Measurements from ENCODE around the gene ARHGAP18. TPM values are rescaled to one million over a fixed set of nuclear protein-coding genes. Genes with fewer than 3 reads are reported as not detected.

The ARHGAP18 gene
- total RNA-seq, 2 donors from 2014 or later, result 18.7 to 28.3 TPM

- no peak for DNase-seq
- H3K27me3 ChIP-seq, result no peaks in the 10 kb centered on the region
- H3K27ac ChIP-seq, result no peak overlapping the region
- no peak overlapping the region for H3K4me3 ChIP-seq
- peaks cover 5% of the 10 kb centered on the region for H3K4me1 ChIP-seq
- intact Hi-C loops (cut with DNase I), result no loop called here
- H3K9ac ChIP-seq (ENCODE audit: low read depth in 2 of 2, low read length in 2 of 2), result no peak overlapping the region
- no peak for TF ChIP-seq CTCF (IDR thresholded peaks at IDR 0.05)
- H3K36me3 ChIP-seq, result peaks cover 4% of the 10 kb centered on the region
- H3K9me3 ChIP-seq, result no peaks in the 10 kb centered on the region
These were observed 76.4 kb downstream of the ARHGAP18 start for GRCh38 chr6:129633529-129633928.

GRCh38 chr6:129632172-129632613 lies 77.8 kb downstream of the ARHGAP18 start:
- Histone ChIP-seq H3K27me3 (no peaks in the 10 kb centered on the region), H3K4me3 (no peak overlapping the region), H3K27ac (no peak overlapping the region), H3K4me1 (peaks cover 5% of the 10 kb centered on the region), H3K9me3 (no peaks in the 10 kb centered on the region), H3K9ac (ENCODE audit: low read depth in 2 of 2, low read length in 2 of 2) (no peak overlapping the region), H3K36me3 (peaks cover 9% of the 10 kb centered on the region)
- no peak for TF ChIP-seq CTCF (IDR thresholded peaks at IDR 0.05)
- no peak for DNase-seq
- intact Hi-C loops (cut with DNase I), result no loop called here

GRCh38 chr6:129631070-129631469 lies 78.9 kb downstream of the ARHGAP18 start:
- no peaks in the 10 kb centered on the region for H3K9me3 ChIP-seq
- intact Hi-C loops (cut with DNase I), result no loop called here
- H3K9ac ChIP-seq (ENCODE audit: low read depth in 2 of 2, low read length in 2 of 2), result no peak overlapping the region

GRCh38 chr6:129630596-129630995 lies 79.4 kb downstream of the ARHGAP18 start:
- no peaks in the 10 kb centered on the region for H3K27me3 ChIP-seq
- H3K27ac ChIP-seq, result no peak overlapping the region
- peaks cover 9% of the 10 kb centered on the region for H3K36me3 ChIP-seq
- no peak overlapping the region for H3K9ac ChIP-seq (ENCODE audit: low read depth in 2 of 2, low read length in 2 of 2)
- no peak overlapping the region for H3K4me3 ChIP-seq
- intact Hi-C loops (cut with DNase I), result no loop called here
- H3K4me1 ChIP-seq, result peaks cover 5% of the 10 kb centered on the region
- no peaks in the 10 kb centered on the region for H3K9me3 ChIP-seq
- TF ChIP-seq CTCF (IDR thresholded peaks at IDR 0.05), result no peak
- DNase-seq, result no peak

More at GRCh38 chr6:129631070-129631469, 78.9 kb downstream of the ARHGAP18 start:
- H3K27me3 ChIP-seq, result no peaks in the 10 kb centered on the region
- no peak for TF ChIP-seq CTCF (IDR thresholded peaks at IDR 0.05)
- no peak overlapping the region for H3K4me3 ChIP-seq
- peaks cover 5% of the 10 kb centered on the region for H3K4me1 ChIP-seq
- peaks cover 9% of the 10 kb centered on the region for H3K36me3 ChIP-seq
- DNase-seq, result no peak
- H3K27ac ChIP-seq, result no peak overlapping the region

- Histone ChIP-seq H3K4me1 (no peaks in the 10 kb centered on the region), H3K9ac (ENCODE audit: low read depth in 2 of 2, low read length in 2 of 2) (no peak overlapping the region), H3K27me3 (no peaks in the 10 kb centered on the region), H3K36me3 (peaks cover 9% of the 10 kb centered on the region), H3K9me3 (no peaks in the 10 kb centered on the region), H3K4me3 (no peak overlapping the region), H3K27ac (no peak overlapping the region)
- no peak for TF ChIP-seq CTCF (IDR thresholded peaks at IDR 0.05)
- intact Hi-C loops (cut with DNase I), result no loop called here
- no peak for DNase-seq
These were observed 81.7 kb downstream of the ARHGAP18 start for GRCh38 chr6:129628101-129628815.
